Measurements from ENCODE around the gene NLRP14. TPM values are rescaled to one million over a fixed set of nuclear protein-coding genes. Genes with fewer than 3 reads are reported as not detected.

Gene NLRP14
- total RNA-seq, 4 donors from 2014 or later: not detected

GRCh38 chr11:7089328-7090251 lies 69.3 kb downstream of the NLRP14 start:
- Histone ChIP-seq H3K36me3 (no peaks in the 10 kb centered on the region), H3K27ac (no peak overlapping the region), H3K9me3 (no peaks in the 10 kb centered on the region), H3K4me3 (no peak overlapping the region), H3K27me3 (peaks cover 6% of the 10 kb centered on the region), H3K4me1 (no peaks in the 10 kb centered on the region)
- DNase-seq (ENCODE audit: low spot score in 2 of 2): no peak
- no peak for TF ChIP-seq EP300 (IDR thresholded peaks at IDR 0.05)
- no peak for TF ChIP-seq CTCF (IDR thresholded peaks at IDR 0.05)
- no peak for TF ChIP-seq POLR2AphosphoS5 (IDR thresholded peaks at IDR 0.05)
- TF ChIP-seq POLR2A (IDR thresholded peaks at IDR 0.05): no peak
- 88% methylated on average over 15 of the region's 111 CpGs for WGBS

GRCh38 chr11:7098235-7098832 lies 78.1 kb downstream of the NLRP14 start:
- H3K4me1 ChIP-seq: no peaks in the 10 kb centered on the region
- WGBS: 1% methylated on average over 2 of the region's 2 CpGs
- peaks cover 6% of the 10 kb centered on the region for H3K27me3 ChIP-seq
- DNase-seq (ENCODE audit: low spot score in 2 of 2): no peak
- H3K9me3 ChIP-seq: no peaks in the 10 kb centered on the region
- no peak overlapping the region for H3K27ac ChIP-seq
- no peak overlapping the region for H3K4me3 ChIP-seq
- no peaks in the 10 kb centered on the region for H3K36me3 ChIP-seq
- TF ChIP-seq POLR2AphosphoS5 (IDR thresholded peaks at IDR 0.05) (no peak), CTCF (IDR thresholded peaks at IDR 0.05) (peak in 1 of 2 donors; percentile 37), EP300 (IDR thresholded peaks at IDR 0.05) (no peak)

GRCh38 chr11:7115780-7116179 lies 95.5 kb downstream of the NLRP14 start:
- 39% methylated on average over 1 of the region's 1 CpG for WGBS
- Histone ChIP-seq H3K27ac (no peak overlapping the region), H3K4me1 (no peaks in the 10 kb centered on the region), H3K9me3 (no peaks in the 10 kb centered on the region), H3K4me3 (no peak overlapping the region), H3K27me3 (peaks cover 7% of the 10 kb centered on the region), H3K36me3 (no peaks in the 10 kb centered on the region)
- no peak for DNase-seq (ENCODE audit: low spot score in 2 of 2)
- TF ChIP-seq POLR2AphosphoS5 (IDR thresholded peaks at IDR 0.05) (no peak), CTCF (IDR thresholded peaks at IDR 0.05) (no peak), POLR2A (IDR thresholded peaks at IDR 0.05) (no peak), EP300 (IDR thresholded peaks at IDR 0.05) (no peak)

- Histone ChIP-seq H3K27me3 (peaks cover 7% of the 10 kb centered on the region), H3K4me3 (no peak overlapping the region), H3K4me1 (no peaks in the 10 kb centered on the region), H3K9me3 (no peaks in the 10 kb centered on the region), H3K36me3 (no peaks in the 10 kb centered on the region), H3K27ac (no peak overlapping the region)
- 97% methylated on average over 3 of the region's 3 CpGs for WGBS
- no peak for TF ChIP-seq POLR2AphosphoS5 (IDR thresholded peaks at IDR 0.05)
- no peak for DNase-seq (ENCODE audit: low spot score in 2 of 2)
These were observed 96.1 kb downstream of the NLRP14 start for GRCh38 chr11:7116370-7116769.

Other genes with a start within 250 kb of the NLRP14 start
- under 1 TPM in 1 of 4 donors, not detected in 3; 0.24 TPM for gene OR2AG2, start 248.5 kb upstream of the NLRP14 start, total RNA-seq
- gene OR2AG1, start 237.5 kb upstream of the NLRP14 start, total RNA-seq: not detected
- under 1 TPM in 1 of 4 donors, not detected in 3; 0.72 TPM for gene OR6A2, start 220.8 kb upstream of the NLRP14 start, total RNA-seq
- gene OR10A5, start 174.8 kb upstream of the NLRP14 start, total RNA-seq: not detected
- not detected for gene OR10A2, start 157.4 kb upstream of the NLRP14 start, total RNA-seq
- gene OR10A4, start 143.9 kb upstream of the NLRP14 start, total RNA-seq: not detected
- gene OR2D2, start 128.0 kb upstream of the NLRP14 start, total RNA-seq: under 1 TPM in 2 of 4 donors, not detected in 2; 0.72 to 0.76 TPM
- not detected for gene OR2D3, start 99.5 kb upstream of the NLRP14 start, total RNA-seq
- gene ZNF215, start 94.1 kb upstream of the NLRP14 start, total RNA-seq: 1 to 10 TPM in 2 of 4 donors, under 1 TPM in 2; 0.36 to 1.6 (median 1.2) TPM
- gene ZNF214, start 133 bp upstream of the NLRP14 start, total RNA-seq: 1 to 10 TPM in 1 of 4 donors, under 1 TPM in 3; 0.53 to 3.5 (median 0.68) TPM
- not detected for gene RBMXL2, start 68.5 kb downstream of the NLRP14 start, total RNA-seq
- 1 to 10 TPM in 1 of 4 donors, under 1 TPM in 3; 0.24 to 2.1 (median 0.52) TPM for gene SYT9, start 231.4 kb downstream of the NLRP14 start, total RNA-seq

Data from suprapubic skin (tissue), 4 donors.